Adrenal gland (tissue), 12 donors: ENCODE results near the gene SGO2. TPM values are rescaled to one million over a fixed set of nuclear protein-coding genes. Genes with fewer than 3 reads are reported as not detected.

Experiments used
- DNase-seq, 7 donors: peaks; one replicate each; pipeline ENCODE4 v3.0.0-alpha.2; 2019 to 2020
- H3K27ac ChIP-seq, 5 donors: fragments of 200-600 bp; sonication (generic) in 4 of 5; 1 replicate in 3 of 5; 2 replicates in 2 of 5; pipeline versions ENCODE4 v1.5.1 to v1.8.0; 2016 to 2020; ENCODE audit warnings: mild to moderate bottlenecking in 1 of 5
- H3K27me3 ChIP-seq: fragments of 200-600 bp; 2 replicates; pipeline ENCODE4 v1.8.0; 2021
- H3K36me3 ChIP-seq, 2 donors: fragments of 200-600 bp; replicated peaks in 1 of 2; 1 replicate in 1 of 2; 2 replicates in 1 of 2; pipeline versions ENCODE4 v1.5.1 to v1.8.0; 2018 to 2022
- H3K4me1 ChIP-seq, 2 donors: fragments of 200-600 bp; replicated peaks in 1 of 2; 1 replicate in 1 of 2; 2 replicates in 1 of 2; pipeline versions ENCODE4 v1.5.1 to v1.8.0; 2018 to 2021
- H3K4me3 ChIP-seq, 4 donors: fragments of 200-600 bp; sonication (generic) in 3 of 4; one replicate each; pipeline ENCODE4 v1.5.1; 2016 to 2018
- H3K9me3 ChIP-seq, 3 donors: fragments of 200-600 bp; sonication (generic) in 1 of 3; replicated peaks in 1 of 3; 1 replicate in 2 of 3; 2 replicates in 1 of 3; pipeline versions ENCODE4 v1.5.1 to v1.8.0; 2016 to 2021
- CTCF ChIP-seq, 6 experiments: fragments of 450-650 bp in 4 of 6; fragments of 200-600 bp in 2 of 6; sonication (generic) in 1 of 6; IDR thresholded peaks; 1 replicate in 5 of 6; 2 replicates in 1 of 6; pipeline versions ENCODE4 v1.5.1 to v1.8.0; 2016 to 2021; ENCODE audit warnings: antibody characterized with exemption in 6 of 6, mild to moderate bottlenecking in 2 of 6, moderate library complexity in 1 of 6
- POLR2A ChIP-seq, 2 donors: fragments of 450-650 bp; IDR thresholded peaks; one replicate each; pipeline ENCODE4 v1.6.1; 2017; ENCODE audit warnings: antibody characterized with exemption in 2 of 2, mild to moderate bottlenecking in 2 of 2, moderate library complexity in 1 of 2
- WGBS, 4 donors: extraction: QIAGEN DNeasy Blood & Tissue Kit in 2 of 4; methylation state at CpG; one replicate each; pipeline versions ENCODE4 v1.1.5 to v1.1.7; 2013 to 2017; 5-methylcytosine and 5-hydroxymethylcytosine counted together
- intact Hi-C, 2 donors: fragments of 100-400 bp; cut with DNase I; formaldehyde crosslinking; loops; one replicate each; pipeline versions ENCODE4 v1.14.1 to v1.15.0; 2022 to 2023
- polyA plus RNA-seq, 3 donors: library from polyadenylated mRNA; stranded (reverse); fragments of 200-250 nt in 2 of 3; fragments of 350-450 nt in 1 of 3; fragmentation: Illumina TruSeq in 1 of 3; extraction: RNeasy Lipid Tissue Mini Kit (QIAGEN cat#74804) in 1 of 3; gene quantifications; one replicate each; pipeline ENCODE4 v1.2.3, GENCODE V29; 2013 to 2014
- total RNA-seq, 9 donors: library from RNA; depleted of rRNA in 4 of 9; stranded (reverse); fragments of >200 nt in 4 of 9; fragments of 120-200 nt in 1 of 9; fragmentation: NEBNext Ultra II Directional in 1 of 9; extraction: Animal tissue kit (Norgen Biotek cat#: 25700) in 1 of 9; gene quantifications; one replicate each; pipeline versions ENCODE4 v1.1.0 to v1.2.4, GENCODE V29; 2013 to 2023
- donor health status: healthy with polysubstance abuse.
- donor health status: Bipolar disorder and iron deficiency.
- donor health status: DM: yes; HTN: yes; CAD: no.
- donor health status: DM: no; HTN: no; CAD: no.
- donor health status: DM: no; HTN: no; CAD: no.
- donor health status: DM: yes; HTN: yes; CAD: no.

The SGO2 gene
- total and polyA plus RNA-seq, 12 donors: 0.27 to 7.1 (median 1.7) TPM

- intact Hi-C loops: loop anchor here (5.0 kb wide), 4 partner anchors 172 to 502 kb away; partner anchors contain the start of gene SPATS2L (in 1 of the 2)
- H3K4me1 ChIP-seq: no peaks in the 10 kb centered on the region
- H3K27me3 ChIP-seq: no peaks in the 10 kb centered on the region
- peak overlapping the region in 2 of 5 donors; percentile 1 to 57 for H3K27ac ChIP-seq
- 48 to 59% (median 53%) methylated on average over 8 of the region's 8 CpGs for WGBS, 4 donors
- no peak overlapping the region for H3K4me3 ChIP-seq
- H3K9me3 ChIP-seq: no peaks in the 10 kb centered on the region
- peaks cover 0 to 5% of the 10 kb centered on the region in 2 donors for H3K36me3 ChIP-seq
- no peak for TF ChIP-seq POLR2A (IDR thresholded peaks at IDR 0.05)
- TF ChIP-seq CTCF (IDR thresholded peaks at IDR 0.05): no peak
- no peak for DNase-seq
Observed at GRCh38 chr2:200479692-200480265, 46.2 kb upstream of the SGO2 start.

GRCh38 chr2:200482194-200482593 lies 43.8 kb upstream of the SGO2 start:
- no peak for DNase-seq
- H3K9me3 ChIP-seq: no peaks in the 10 kb centered on the region
- H3K27ac ChIP-seq: no peak overlapping the region
- no peaks in the 10 kb centered on the region for H3K27me3 ChIP-seq
- H3K4me1 ChIP-seq: no peaks in the 10 kb centered on the region
- intact Hi-C loops: loop anchor here in 1 of 2 donors (5.0 kb wide), 1 partner anchor 220 kb away; no protein-coding TSS in a partner anchor
- TF ChIP-seq POLR2A (IDR thresholded peaks at IDR 0.05): no peak
- TF ChIP-seq CTCF (IDR thresholded peaks at IDR 0.05): no peak
- peaks cover 0 to 5% of the 10 kb centered on the region in 2 donors for H3K36me3 ChIP-seq
- no peak overlapping the region for H3K4me3 ChIP-seq

- DNase-seq: peak; percentile 35 to 72 (median 62)
- intact Hi-C loops: loop anchor here in 1 of 2 donors (5.0 kb wide), 1 partner anchor 219 kb away; no protein-coding TSS in a partner anchor
- WGBS, 4 donors: 33 to 42% (median 37%) methylated on average over 3 to 4 of the region's 4 CpGs
- TF ChIP-seq POLR2A (IDR thresholded peaks at IDR 0.05) (no peak), CTCF (IDR thresholded peaks at IDR 0.05) (peak; percentile 34 to 55 (median 44))
- Histone ChIP-seq H3K27me3 (no peaks in the 10 kb centered on the region), H3K36me3 (no peaks in the 10 kb centered on the region), H3K4me3 (no peak overlapping the region), H3K27ac (no peak overlapping the region), H3K4me1 (no peaks in the 10 kb centered on the region), H3K9me3 (no peaks in the 10 kb centered on the region)
Observed at GRCh38 chr2:200483729-200484198, 42.2 kb upstream of the SGO2 start.

GRCh38 chr2:200484934-200485333 lies 41.1 kb upstream of the SGO2 start:
- H3K4me1 ChIP-seq: no peaks in the 10 kb centered on the region
- intact Hi-C loops: loop anchor here in 1 of 2 donors (5.0 kb wide), 1 partner anchor 217 kb away; no protein-coding TSS in a partner anchor
- no peak for DNase-seq
- no peaks in the 10 kb centered on the region for H3K27me3 ChIP-seq
- H3K27ac ChIP-seq: no peak overlapping the region
- H3K36me3 ChIP-seq: peaks cover 0 to 12% of the 10 kb centered on the region in 2 donors
- 63 to 76% (median 70%) methylated on average over 3 of the region's 3 CpGs for WGBS, 4 donors
- no peak for TF ChIP-seq CTCF (IDR thresholded peaks at IDR 0.05)
- TF ChIP-seq POLR2A (IDR thresholded peaks at IDR 0.05): no peak
- no peaks in the 10 kb centered on the region for H3K9me3 ChIP-seq
- H3K4me3 ChIP-seq: no peak overlapping the region
